NCI-H2107 (cell line): ENCODE measurements around the gene VAX1.

Experiments
- DNase-seq: peaks from one replicate; lab custom pipeline; 2025; lab: John Stamatoyannopoulos, UW

Gene VAX1

GRCh38 chr10:117163954-117164548 lies 26.0 kb upstream of the VAX1 start:
- DNase-seq = no peak

GRCh38 chr10:117163061-117163953 lies 25.2 kb upstream of the VAX1 start:
- DNase-seq = no peak

- DNase-seq = no peak
Observed at GRCh38 chr10:117162093-117163060, 24.3 kb upstream of the VAX1 start.

- DNase-seq = no peak
Observed at GRCh38 chr10:117161386-117162033, 23.4 kb upstream of the VAX1 start.

- DNase-seq = no peak
Observed at GRCh38 chr10:117160567-117160966, 22.5 kb upstream of the VAX1 start.

GRCh38 chr10:117159390-117159789 lies 21.3 kb upstream of the VAX1 start:
- no peak for DNase-seq

- no peak for DNase-seq
Observed at GRCh38 chr10:117158297-117158696, 20.2 kb upstream of the VAX1 start.

- no peak for DNase-seq
Observed at GRCh38 chr10:117152668-117153067, 14.6 kb upstream of the VAX1 start.

GRCh38 chr10:117148284-117148683 lies 10.2 kb upstream of the VAX1 start:
- DNase-seq = no peak

- DNase-seq = no peak
Observed at GRCh38 chr10:117145019-117145418, 6.9 kb upstream of the VAX1 start.

- DNase-seq = no peak
Observed at GRCh38 chr10:117143103-117143823, 5.2 kb upstream of the VAX1 start.

GRCh38 chr10:117140525-117140902 lies 2.4 kb upstream of the VAX1 start:
- no peak for DNase-seq

GRCh38 chr10:117139581-117140524 lies 1.8 kb upstream of the VAX1 start:
- no peak for DNase-seq

- DNase-seq = no peak
Observed at GRCh38 chr10:117138838-117139580, 939 bp upstream of the VAX1 start.

- no peak for DNase-seq
Observed at GRCh38 chr10:117137031-117137910, 799 bp downstream of the VAX1 start.

- no peak for DNase-seq
Observed at GRCh38 chr10:117136391-117136975, 1.6 kb downstream of the VAX1 start.

- no peak for DNase-seq
Observed at GRCh38 chr10:117135480-117136140, 2.5 kb downstream of the VAX1 start.
